Stimulated activated CD8-positive, alpha-beta memory T cell treated with anti-CD3 and anti-CD28 coated beads, Interleukin-4, amount 100 ng/mL, for 1 hour (primary cell): Measurements from ENCODE around the gene APLP1.
A peak's percentile ranks its signal among the peaks of the same experiment; 100 is the strongest.
"Not testable (repeated sequence)": the region's sequence is repeated elsewhere in the genome, so short reads cannot be mapped to it uniquely, and the experiment has no call there.

Experiments used
- DNase-seq, 2 donors: peaks; one replicate each; pipeline ENCODE4 v3.0.0-alpha.2; 2020; ENCODE audit warnings: low read depth in 2 of 2, low spot score in 1 of 2

APLP1 gene

DNA sequence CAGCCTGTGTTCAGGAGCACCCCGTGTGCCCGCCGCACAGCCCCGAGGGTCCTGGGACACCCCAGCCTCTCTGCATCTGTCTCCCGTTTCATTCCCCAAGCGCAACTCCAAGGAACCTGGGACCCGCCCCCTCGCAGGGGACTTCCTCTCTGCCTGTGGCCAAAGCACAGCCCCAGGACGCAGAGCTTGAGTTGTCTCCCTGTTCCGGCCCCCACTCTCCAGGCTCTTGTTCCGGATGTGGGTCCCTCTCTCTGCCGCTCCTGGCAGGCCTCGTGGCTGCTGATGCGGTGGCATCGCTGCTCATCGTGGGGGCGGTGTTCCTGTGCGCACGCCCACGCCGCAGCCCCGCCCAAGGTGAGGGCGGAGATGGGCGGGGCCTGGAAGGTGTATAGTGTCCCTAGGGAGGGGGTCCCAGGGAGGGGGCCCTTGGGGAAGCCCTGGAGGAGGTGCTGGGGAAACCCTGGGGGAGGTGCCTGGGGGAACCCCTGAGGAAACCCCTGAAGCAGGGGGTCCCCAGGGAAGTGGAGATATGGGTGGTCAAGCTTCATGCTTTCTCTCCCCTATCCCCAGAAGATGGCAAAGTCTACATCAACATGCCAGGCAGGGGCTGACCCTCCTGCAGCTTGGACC lies 35.3 kb downstream of the APLP1 start:
- peak; percentile 76 to 84 for DNase-seq

GRCh38 chr19:35904311-35905068 lies 36.1 kb downstream of the APLP1 start:
- DNase-seq: no peak

GRCh38 chr19:35905178-35905727 lies 36.9 kb downstream of the APLP1 start:
- DNase-seq: no peak

GRCh38 chr19:35907377-35907745 lies 39.0 kb downstream of the APLP1 start:
- no peak for DNase-seq

DNA sequence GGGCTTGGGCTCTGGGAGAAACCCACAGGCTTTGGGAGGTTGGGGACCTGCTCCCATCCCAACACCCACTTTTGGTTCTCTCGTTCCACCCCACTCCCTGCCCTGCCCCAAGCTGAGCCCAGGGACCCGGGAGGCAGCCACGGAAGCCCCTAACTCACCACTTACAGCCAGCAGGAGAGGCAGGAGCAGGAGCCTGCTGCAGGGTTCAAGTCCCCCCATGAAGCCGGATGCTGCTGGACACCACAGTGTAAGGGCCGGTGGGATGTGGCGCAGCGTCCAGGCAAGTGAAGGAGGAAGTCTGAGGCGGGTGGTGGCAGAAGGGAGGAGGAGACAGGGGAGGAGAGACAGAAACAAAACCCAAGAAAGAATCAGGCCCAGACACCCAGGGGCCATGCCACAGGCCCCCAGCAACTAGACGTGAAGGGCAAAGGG lies 39.7 kb downstream of the APLP1 start, which contains the start of gene TYROBP:
TYROBP (minus strand) TSS at position 286 of the 432 bp plus-strand sequence; CDS start at position 219, 67 bp downstream.
- no peak for DNase-seq

DNA sequence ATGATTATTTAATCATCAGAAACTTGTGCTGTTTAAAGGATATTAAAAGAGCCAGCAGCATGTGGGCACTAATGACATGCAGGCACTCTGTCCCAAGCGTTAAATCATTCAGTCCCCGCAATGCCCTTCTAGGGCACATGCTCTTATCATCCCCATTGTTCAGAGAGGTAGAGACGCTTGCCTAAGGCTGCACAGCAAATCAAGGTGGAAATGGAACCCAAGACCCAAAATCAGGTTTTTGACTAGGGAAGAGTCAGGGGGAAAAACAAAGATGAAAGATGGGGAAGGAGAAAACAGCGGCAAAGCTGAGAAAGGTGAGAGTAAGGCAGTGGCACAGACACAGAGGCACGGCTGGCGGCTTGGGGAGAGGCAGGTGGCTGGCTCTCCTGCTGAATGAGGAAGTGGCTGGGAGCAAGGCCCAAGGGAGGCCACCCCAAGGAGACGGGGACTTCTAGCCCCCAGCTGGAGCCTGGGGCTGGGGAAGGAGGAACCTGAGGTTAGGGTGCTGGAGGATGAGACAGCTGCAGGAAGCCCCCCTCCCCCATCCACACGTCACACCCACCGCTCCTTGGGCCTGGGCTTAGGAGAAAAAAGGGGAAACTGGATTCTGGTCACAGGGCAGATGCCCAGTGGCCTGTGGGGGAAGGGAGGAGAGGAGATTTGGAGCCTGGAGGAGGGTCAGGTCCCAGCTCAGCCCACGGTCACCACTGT lies 40.8 kb downstream of the APLP1 start:
- DNase-seq: no peak

GRCh38 chr19:35909684-35910035 lies 41.3 kb downstream of the APLP1 start:
- no peak for DNase-seq

- not testable (repeated sequence) for DNase-seq
Measured at GRCh38 chr19:35910355-35910754, 42.0 kb downstream of the APLP1 start.

DNA sequence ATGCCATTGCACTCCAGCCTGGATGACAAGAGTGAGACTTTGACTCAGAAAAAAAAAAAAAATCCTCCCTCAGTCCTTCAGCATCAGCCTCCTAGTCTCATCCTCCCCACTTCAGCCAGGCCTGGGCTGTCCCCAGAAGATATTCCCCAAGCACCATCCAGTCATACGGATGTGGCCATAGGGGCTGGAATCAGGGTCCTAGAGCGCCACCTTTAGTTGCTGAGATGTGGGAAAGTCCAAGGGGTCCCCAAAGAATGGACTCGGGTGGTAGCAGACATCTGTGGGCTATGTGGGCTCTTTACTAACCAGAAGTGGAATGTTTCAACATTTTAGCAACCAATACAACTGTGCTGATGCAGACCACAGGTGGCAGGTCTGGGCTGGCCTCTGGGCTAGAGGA lies 42.8 kb downstream of the APLP1 start:
- no peak for DNase-seq

DNA sequence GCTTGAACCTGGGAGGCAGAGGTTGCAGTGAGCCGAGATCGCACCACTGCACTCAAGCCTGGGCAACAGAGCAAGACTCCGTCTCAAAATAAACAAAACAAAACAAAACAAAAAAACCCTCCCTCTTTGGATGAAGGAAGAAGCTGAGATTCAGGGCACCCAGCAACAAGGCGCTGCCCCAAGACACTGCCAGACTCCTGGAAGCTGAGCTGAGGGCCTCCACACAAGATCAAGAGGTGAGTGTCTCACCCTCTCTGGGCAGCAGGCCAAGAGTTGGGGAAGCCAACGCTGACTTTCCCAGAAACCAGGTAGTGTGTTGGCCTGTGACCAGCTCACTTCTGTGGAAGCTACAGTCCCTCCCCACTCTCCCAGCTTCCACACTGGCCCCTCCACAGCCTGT lies 43.4 kb downstream of the APLP1 start:
- DNase-seq: no peak

DNA sequence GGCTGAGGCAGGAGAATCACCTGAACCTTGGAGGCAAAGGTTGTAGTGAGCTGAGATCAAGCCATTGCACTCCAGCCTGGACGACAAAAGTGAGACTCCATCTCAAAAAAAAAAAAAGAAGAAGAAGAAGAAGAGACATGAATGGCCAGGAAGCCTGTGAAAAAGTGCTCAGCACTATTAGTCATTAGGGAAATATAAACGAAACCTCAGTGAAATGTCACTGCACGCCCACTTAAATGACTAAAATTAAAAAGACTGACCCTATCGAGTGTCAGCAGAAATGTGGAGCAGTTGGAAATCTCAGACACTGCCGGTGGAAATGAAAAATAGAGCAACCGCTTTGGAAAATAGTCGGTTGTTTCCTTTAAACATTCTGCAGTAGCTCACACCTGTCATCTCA lies 45.2 kb downstream of the APLP1 start:
- no peak for DNase-seq

DNA sequence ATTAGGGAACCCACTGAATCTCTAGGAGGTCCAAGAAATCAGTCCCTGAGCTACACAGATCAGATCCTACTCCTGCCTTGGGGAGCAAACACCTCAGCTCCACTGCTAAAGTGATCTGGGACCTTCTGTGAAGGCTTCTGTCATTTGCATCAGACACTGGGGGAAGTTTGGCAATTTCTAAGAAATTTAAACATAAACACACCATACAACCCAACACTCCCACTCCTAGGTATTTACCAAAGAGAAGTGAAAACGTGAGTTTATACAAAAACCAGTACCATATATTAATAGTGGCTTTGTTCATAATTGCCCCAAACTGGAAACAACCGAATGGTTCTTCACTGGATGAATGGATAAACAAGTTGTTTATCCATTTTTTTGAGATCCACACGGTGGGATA lies 47.1 kb downstream of the APLP1 start:
- no peak for DNase-seq

- no peak for DNase-seq
Measured at GRCh38 chr19:35919306-35919705, 50.9 kb downstream of the APLP1 start.

- DNase-seq: no peak
Measured at GRCh38 chr19:35921012-35921411, 52.6 kb downstream of the APLP1 start.

GRCh38 chr19:35925501-35925900 lies 57.1 kb downstream of the APLP1 start:
- DNase-seq: no peak

DNA sequence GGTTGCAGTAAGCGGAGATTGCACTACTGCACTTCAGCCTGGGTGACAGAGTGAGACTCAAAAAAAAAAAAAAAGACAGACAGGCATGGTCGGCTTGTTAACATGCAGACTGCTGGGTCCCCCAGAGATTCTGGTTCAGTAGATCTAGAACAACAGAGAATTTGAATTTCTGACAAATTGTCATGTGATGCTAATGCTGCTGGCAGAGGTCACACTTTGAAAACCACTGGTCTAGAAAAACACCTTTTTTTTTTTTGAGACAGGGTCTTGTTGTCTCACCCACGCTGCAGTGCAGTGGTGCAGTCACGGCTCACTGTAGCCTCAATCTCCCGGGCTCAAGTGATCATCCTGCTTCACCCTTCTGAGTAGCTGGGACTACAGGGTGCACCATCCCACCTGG lies 60.1 kb downstream of the APLP1 start:
- DNase-seq: no peak
